ENCODE measurements around the gene MARK4.

DNA sequence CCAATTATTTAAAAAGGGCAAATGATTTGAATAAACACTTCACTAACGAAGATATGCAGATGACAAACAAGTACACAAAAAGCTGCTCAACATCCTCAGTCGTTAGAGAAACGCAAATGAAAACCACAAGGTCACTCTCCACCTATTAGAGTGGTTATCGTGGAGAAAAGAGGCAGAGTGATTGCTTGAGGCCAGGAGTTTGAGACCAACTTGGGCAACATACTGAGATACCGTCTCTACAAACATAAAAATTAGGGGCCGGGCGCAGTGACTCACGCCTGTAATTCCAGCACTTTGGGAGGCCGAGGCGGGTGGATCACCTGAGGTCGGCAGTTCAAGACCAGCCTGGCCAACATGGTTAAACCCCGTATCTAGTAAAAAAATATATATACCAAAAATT, 45.3 kb upstream of the MARK4 start:
- TF ChIP-seq POLR2AphosphoS5 (IDR thresholded peaks at IDR 0.05; ENCODE audit: low read depth, low read length) (no peak), POLR2A (IDR thresholded peaks at IDR 0.05; ENCODE audit: low read depth, low read length) (no peak)
